ENCODE data around the gene EEF2K. TPM values are rescaled to one million over a fixed set of nuclear protein-coding genes. Genes with fewer than 3 reads are reported as not detected.

The EEF2K gene
- total and polyA plus RNA-seq, 2 of the 13 experiments (the other 11 are each of a cell fraction or from before 2014, with no cell fraction given), result 22.0 to 23.8 TPM

- TF ChIP-seq ZIK1 (CRISPR knock-in tag; IDR thresholded peaks at IDR 0.05; ENCODE audit: borderline replicate concordance, low read depth) (peak; percentile 99), EHMT2 (IDR thresholded peaks at IDR 0.05; ENCODE audit: borderline replicate concordance, low read depth, low read length) (no peak), ZBTB38 (CRISPR knock-in tag; IDR thresholded peaks at IDR 0.05) (peak; percentile 99), ZNF296 (CRISPR knock-in tag; conservative IDR thresholded peaks at IDR 0.05) (peak; percentile 69; the same call in 1 of the 2 replicates), ZNF350 (CRISPR knock-in tag; IDR thresholded peaks at IDR 0.05; ENCODE audit: borderline replicate concordance, low read depth) (peak; percentile 71), NCOA1 (CRISPR knock-in tag; IDR thresholded peaks at IDR 0.05) (no peak; the same call in none of the 2 replicates), ZFP36L1 (CRISPR knock-in tag; IDR thresholded peaks at IDR 0.05) (0 out of 2 replicates have a peak, but pooled peaks have one; percentile 52), ZFYVE20 (CRISPR knock-in tag; IDR thresholded peaks at IDR 0.05; ENCODE audit: borderline replicate concordance, low read depth) (no peak), PCBP1 (IDR thresholded peaks at IDR 0.05; ENCODE audit: borderline replicate concordance, low read depth, low read length) (no peak), MXD4 (CRISPR knock-in tag; IDR thresholded peaks at IDR 0.05) (peak; percentile 99), ZNF362 (CRISPR knock-in tag; IDR thresholded peaks at IDR 0.05; ENCODE audit: borderline replicate concordance) (peak; percentile 88), ZNF431 (CRISPR knock-in tag; IDR thresholded peaks at IDR 0.05; ENCODE audit: borderline replicate concordance, low read depth) (peak; percentile 91), ZNF207 (IDR thresholded peaks at IDR 0.05; ENCODE audit: borderline replicate concordance) (no peak), ZNF777 (CRISPR knock-in tag; IDR thresholded peaks at IDR 0.05) (no peak), ZNF563 (CRISPR knock-in tag; IDR thresholded peaks at IDR 0.05) (peak; percentile 92; the same call in 1 of the 2 replicates), ZNF205 (CRISPR knock-in tag; IDR thresholded peaks at IDR 0.05) (peak; percentile 79), ATF3 (CRISPR knock-in tag; IDR thresholded peaks at IDR 0.05) (0 out of 2 replicates have a peak, but pooled peaks have one; percentile 42), ZFP90 (CRISPR knock-in tag; IDR thresholded peaks at IDR 0.05; ENCODE audit: borderline replicate concordance) (no peak; the same call in 1 of the 2 replicates), ZNF33A (CRISPR knock-in tag; IDR thresholded peaks at IDR 0.05; ENCODE audit: borderline replicate concordance) (no peak; the same call in 1 of the 2 replicates), ZNF224 (CRISPR knock-in tag; IDR thresholded peaks at IDR 0.05) (peak; percentile 94), HDAC1 (CRISPR knock-in tag; IDR thresholded peaks at IDR 0.05) (peak; percentile 69), ZMYM4 (CRISPR knock-in tag; IDR thresholded peaks at IDR 0.05) (peak; percentile 98), PAX8 (CRISPR knock-in tag; IDR thresholded peaks at IDR 0.05; ENCODE audit: borderline replicate concordance) (peak; percentile 82; the same call in 1 of the 2 replicates), FOSL2 (CRISPR knock-in tag; IDR thresholded peaks at IDR 0.05) (peak; percentile 71), ZNF691 (CRISPR knock-in tag; IDR thresholded peaks at IDR 0.05; ENCODE audit: borderline replicate concordance, low read depth) (peak; percentile 99)
- TF ChIP-seq, protein P1, sequence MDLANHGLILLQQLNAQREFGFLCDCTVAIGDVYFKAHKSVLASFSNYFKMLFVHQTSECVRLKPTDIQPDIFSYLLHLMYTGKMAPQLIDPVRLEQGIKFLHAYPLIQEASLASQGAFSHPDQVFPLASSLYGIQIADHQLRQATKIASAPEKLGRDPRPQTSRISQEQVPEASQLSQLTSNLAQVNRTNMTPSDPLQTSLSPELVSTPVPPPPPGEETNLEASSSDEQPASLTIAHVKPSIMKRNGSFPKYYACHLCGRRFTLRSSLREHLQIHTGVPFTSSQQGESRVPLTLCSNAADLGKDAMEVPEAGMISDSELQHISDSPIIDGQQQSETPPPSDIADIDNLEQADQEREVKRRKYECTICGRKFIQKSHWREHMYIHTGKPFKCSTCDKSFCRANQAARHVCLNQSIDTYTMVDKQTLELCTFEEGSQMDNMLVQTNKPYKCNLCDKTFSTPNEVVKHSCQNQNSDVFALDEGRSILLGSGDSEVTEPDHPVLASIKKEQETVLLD (CRISPR knock-in tag; IDR thresholded peaks at IDR 0.05; ENCODE audit: low read depth), result no peak; the same call in 1 of the 2 replicates
Measured at GRCh38 chr16:22206013-22206841, at the start of gene EEF2K (continued).

All from HepG2 (cell line).